A549 (cell line): ENCODE data around the gene NSRP1. TPM values are rescaled to one million over a fixed set of nuclear protein-coding genes. Genes with fewer than 3 reads are reported as not detected.
"Not testable (repeated sequence)": the region's sequence is repeated elsewhere in the genome, so short reads cannot be mapped to it uniquely, and the experiment has no call there.

Experiments used
- ATAC-seq, 2 experiments: fragments of 200-7000 bp in 1 of 2; fragments of >200 bp in 1 of 2; cut with Nextera tagmentation in 1 of 2; cut with Tn5 transposase in 1 of 2; 3 replicates each; pipeline versions ENCODE4 v1.8.0 to v1.9.1; 2018 to 2020; ENCODE audit warnings: mild to moderate bottlenecking in 1 of 2, moderate library complexity in 1 of 2
- CTCF ChIA-PET: fragments of 300-600 bp; sonication (Branson Sonifier 250); formaldehyde crosslinking; extraction: SDS; loops from one replicate; lab custom pipeline; 2021; ENCODE audit warnings: antibody characterized with exemption, inconsistent platforms; lab: Yijun Ruan, JAX
- POLR2A ChIA-PET: fragments of 350-600 bp; formaldehyde crosslinking; extraction: SDS; loops from one replicate; lab custom pipeline; 2021; ENCODE audit warnings: antibody characterized with exemption, inconsistent platforms; lab: Yijun Ruan, JAX
- DNase-seq, 2 experiments: peaks; one replicate each; pipeline versions ENCODE4 v3.0.0 to v3.0.0-alpha.2; 2011 to 2016; ENCODE audit warnings: low read depth in 1 of 2, low spot score in 1 of 2
- FAIRE-seq: peaks from 2 replicates; lab custom pipeline; 2011; peaks lifted over from hg19 to GRCh38; lab: Jason Lieb, UNC
- H3K27ac ChIP-seq, 2 experiments: fragments of >200 bp; sonication (Bioruptor Twin); formaldehyde crosslinking; 3 replicates each; pipeline ENCODE4 v1.5.1; 2016 to 2017
- H3K4me1 ChIP-seq: fragments of >200 bp; sonication (Bioruptor Twin); formaldehyde crosslinking; 3 replicates; pipeline ENCODE4 v1.6.1; 2016
- H3K4me2 ChIP-seq: fragments of >200 bp; sonication (Bioruptor Twin); formaldehyde crosslinking; 3 replicates; pipeline ENCODE4 v1.6.1; 2016
- H3K4me3 ChIP-seq: fragments of >200 bp; sonication (Bioruptor Twin); formaldehyde crosslinking; 3 replicates; pipeline ENCODE4 v1.5.1; 2016
- H3K9me3 ChIP-seq: fragments of >200 bp; sonication (Bioruptor Twin); formaldehyde crosslinking; 3 replicates; pipeline ENCODE4 v1.6.1; 2016
- BHLHE40 ChIP-seq: IDR thresholded peaks from 2 replicates; pipeline ENCODE4 v1.6.1; 2012; ENCODE audit warnings: low read depth, low read length, inconsistent platforms
- CBX8 ChIP-seq: fragments of 200-600 bp; sonication (generic); IDR thresholded peaks from 2 replicates; pipeline ENCODE4 v1.6.1; 2016
- CEBPB ChIP-seq, 2 experiments: fragments of >200 bp in 1 of 2; sonication (Bioruptor Twin) in 1 of 2; formaldehyde crosslinking in 1 of 2; IDR thresholded peaks; 2 replicates each; pipeline ENCODE4 v1.6.1; 2012 to 2016
- CHD2 ChIP-seq: fragments of 150-350 bp; IDR thresholded peaks from 2 replicates; pipeline ENCODE4 v1.6.1; 2014; ENCODE audit warnings: low read length; ENCODE audit not compliant: partially characterized antibody
- CHD4 ChIP-seq: fragments of 200-600 bp; sonication (generic); IDR thresholded peaks from 2 replicates; pipeline ENCODE4 v1.6.1; 2016; ENCODE audit warnings: antibody characterized with exemption, mild to moderate bottlenecking, borderline replicate concordance
- FOSL2 ChIP-seq, 2 experiments: fragments of 450-650 bp in 1 of 2; fragments of >200 bp in 1 of 2; sonication (Bioruptor Twin) in 1 of 2; formaldehyde crosslinking; IDR thresholded peaks; 2 replicates each; pipeline versions ENCODE4 v1.5.0 to v1.6.1; 2016 to 2020; ENCODE audit warnings: mild to moderate bottlenecking in 1 of 2, moderate library complexity in 1 of 2
- FOXS1 ChIP-seq: fragments of 250-450 bp; sonication (Bioruptor Pico); IDR thresholded peaks from 2 replicates; pipeline ENCODE4 v1.5.0; 2020; ENCODE audit warnings: mild to moderate bottlenecking, moderate library complexity
- GATA3 ChIP-seq: IDR thresholded peaks from 2 replicates; pipeline ENCODE4 v1.6.1; 2012; ENCODE audit warnings: borderline replicate concordance
- HOXB5 ChIP-seq: fragments of 250-450 bp; sonication (Bioruptor Pico); IDR thresholded peaks from 2 replicates; pipeline ENCODE4 v1.5.0; 2020; ENCODE audit warnings: mild to moderate bottlenecking, moderate library complexity
- JUN ChIP-seq, 2 experiments: fragments of >200 bp; sonication (Bioruptor Twin); formaldehyde crosslinking; IDR thresholded peaks; 2 replicates in 1 of 2; 3 replicates in 1 of 2; pipeline ENCODE4 v1.6.1; 2016 to 2017
- JUNB ChIP-seq: fragments of >200 bp; sonication (Bioruptor Twin); formaldehyde crosslinking; IDR thresholded peaks from 2 replicates; pipeline ENCODE4 v1.6.1; 2016
- MAZ ChIP-seq: fragments of 150-350 bp; IDR thresholded peaks from 2 replicates; pipeline ENCODE4 v1.6.1; 2014; ENCODE audit warnings: antibody characterized with exemption, low read depth, low read length, borderline replicate concordance
- PHF8 ChIP-seq: fragments of 200-600 bp; sonication (generic); IDR thresholded peaks from 2 replicates; pipeline ENCODE4 v1.6.1; 2016; ENCODE audit warnings: low read depth, mild to moderate bottlenecking, antibody characterized with exemption, moderate library complexity, borderline replicate concordance
- POLR2A ChIP-seq: IDR thresholded peaks from 2 replicates; pipeline ENCODE4 v1.6.1; 2012; ENCODE audit warnings: mild to moderate bottlenecking, low read length
- RFX5 ChIP-seq: fragments of 450-650 bp; IDR thresholded peaks from 2 replicates; pipeline ENCODE4 v1.7.1; 2014; ENCODE audit warnings: antibody characterized with exemption, mild to moderate bottlenecking, moderate library complexity
- SREBF2 ChIP-seq: fragments of 450-650 bp; IDR thresholded peaks from 2 replicates; pipeline ENCODE4 v1.6.1; 2014; ENCODE audit warnings: mild to moderate bottlenecking, moderate library complexity
- TFCP2L1 ChIP-seq: fragments of 250-450 bp; sonication (Bioruptor Pico); IDR thresholded peaks from 2 replicates; pipeline ENCODE4 v1.5.0; 2021; ENCODE audit warnings: mild to moderate bottlenecking
- TP53 ChIP-seq: fragments of 250-450 bp; sonication (Bioruptor Pico); IDR thresholded peaks from 2 replicates; pipeline ENCODE4 v1.5.0; 2021; ENCODE audit warnings: mild to moderate bottlenecking, moderate library complexity
- ZC3H11A ChIP-seq: fragments of 450-650 bp; IDR thresholded peaks from 2 replicates; pipeline ENCODE4 v1.6.1; 2014; ENCODE audit warnings: antibody characterized with exemption, mild to moderate bottlenecking
- ZSCAN20 ChIP-seq: fragments of 250-450 bp; sonication (Bioruptor Pico); IDR thresholded peaks from 2 replicates; pipeline ENCODE4 v1.8.0; 2022; ENCODE audit warnings: mild to moderate bottlenecking, moderate library complexity
- WGBS: methylation state at CpG from one replicate; pipeline ENCODE4 v1.1.6; 2017; ENCODE audit errors: missing lambda C conversion rate; 5-methylcytosine and 5-hydroxymethylcytosine counted together
- polyA plus RNA-seq, 4 experiments: library from polyadenylated mRNA; depleted of rRNA in 3 of 4; stranded (reverse); fragments of >200 nt; fragmentation: RNase III in 1 of 4; extraction: RNeasy Plus Mini Kit Qiagen cat#74134 plus additional on column Dnase treatment in 1 of 4; gene quantifications; 2 replicates in 3 of 4; 3 replicates in 1 of 4; pipeline ENCODE4 v1.2.3, GENCODE V29; 2011 to 2017
- TF ChIP-seq, protein P1 (sequence below): fragments of >200 bp; sonication (Bioruptor Twin); formaldehyde crosslinking; IDR thresholded peaks from 2 replicates; pipeline ENCODE4 v1.6.1; 2016
- TF ChIP-seq, protein P2 (sequence below): IDR thresholded peaks from 2 replicates; pipeline ENCODE4 v1.6.1; 2012
- TF ChIP-seq, protein P3 (sequence below): IDR thresholded peaks from 2 replicates; pipeline ENCODE4 v1.6.1; 2012
- TF ChIP-seq, protein P4 (sequence below): fragments of 200-600 bp; sonication (generic); IDR thresholded peaks from 2 replicates; pipeline ENCODE4 v1.6.1; 2016; ENCODE audit warnings: antibody characterized with exemption, mild to moderate bottlenecking, moderate library complexity
- TF ChIP-seq, protein P5 (sequence below): fragments of 450-650 bp; IDR thresholded peaks from 2 replicates; pipeline ENCODE4 v1.6.1; 2014; ENCODE audit warnings: antibody characterized with exemption

The NSRP1 gene
- polyA plus RNA-seq, 2 of the 4 experiments (the other 2 are of a cell fraction) = 30.9 to 39.6 TPM

DNA sequence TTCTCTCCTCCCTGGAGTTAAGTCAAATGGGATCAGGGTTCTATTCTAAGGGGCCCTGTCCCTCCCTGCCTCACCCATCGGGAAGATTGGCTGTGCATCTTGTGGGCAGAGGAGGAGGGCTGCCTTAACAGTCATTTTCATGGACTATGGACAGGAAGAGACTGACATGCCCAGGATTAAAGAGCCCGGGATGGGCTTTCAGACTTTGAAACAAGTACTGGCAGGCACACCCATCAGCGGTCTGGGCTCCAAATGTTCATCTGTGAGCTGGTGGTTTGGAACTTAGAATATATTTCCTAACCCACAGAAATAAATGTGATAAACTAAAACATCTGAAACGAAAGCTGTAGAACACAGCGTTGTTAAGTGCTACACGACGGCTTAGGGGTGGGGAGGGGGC is 112.4 kb downstream of the NSRP1 start:
- peaks cover 3% of the 10 kb centered on the region; the same call in 1 of the 3 replicates for H3K4me1 ChIP-seq
- CTCF ChIA-PET = interaction anchor here (0.7 to 7.6 kb wide), 5 partner anchors 7 to 30 kb away, joined by 3 to 53 read pairs (median 4); partner anchors contain the start of gene SLC6A4
- FAIRE-seq = no peak

DNA sequence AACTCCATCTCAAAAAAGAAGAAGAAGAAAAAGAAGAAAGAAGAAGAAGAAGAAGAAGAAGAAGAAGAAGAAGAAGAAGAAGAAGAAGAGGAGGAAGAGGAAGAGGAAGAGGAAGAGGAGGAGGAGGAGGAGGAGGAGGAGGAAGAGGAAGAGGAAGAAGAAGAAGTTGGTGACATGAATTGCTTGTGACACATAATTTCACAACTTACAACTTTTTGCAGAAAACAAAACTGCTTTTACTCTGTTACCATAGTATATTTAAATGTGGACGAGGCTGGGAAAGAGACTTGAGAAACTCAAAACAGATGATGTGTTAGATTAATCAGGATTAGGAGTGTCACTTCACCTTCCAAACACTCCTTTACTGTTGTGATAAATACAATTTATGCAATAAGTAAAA is 113.4 kb downstream of the NSRP1 start:
- ATAC-seq, H3K4me1 ChIP-seq, DNase-seq, H3K4me3 ChIP-seq, FAIRE-seq, H3K4me2 ChIP-seq, H3K27ac ChIP-seq, POLR2A ChIA-PET, H3K9me3 ChIP-seq: not testable (repeated sequence)
- CTCF ChIA-PET = interaction anchor here (1.1 kb wide), 1 partner anchor 23 kb away, joined by 3 read pairs; no protein-coding TSS in a partner anchor
- WGBS = 57% methylated on average over 1 of the region's 1 CpG

More for the DNA sequence above, 112.4 kb downstream of the NSRP1 start:
- no peak for DNase-seq
- Histone ChIP-seq H3K4me2 (no peak overlapping the region), H3K4me3 (no peak overlapping the region), H3K27ac (no peak overlapping the region), H3K9me3 (no peaks in the 10 kb centered on the region)
- TF ChIP-seq, protein P1, sequence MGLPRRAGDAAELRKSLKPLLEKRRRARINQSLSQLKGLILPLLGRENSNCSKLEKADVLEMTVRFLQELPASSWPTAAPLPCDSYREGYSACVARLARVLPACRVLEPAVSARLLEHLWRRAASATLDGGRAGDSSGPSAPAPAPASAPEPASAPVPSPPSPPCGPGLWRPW = no peak
- no peak for TF ChIP-seq CHD4
- TF ChIP-seq CEBPB (IDR thresholded peaks at IDR 0.05) = no peak
- no peak for TF ChIP-seq TP53
- TF ChIP-seq, protein P2, sequence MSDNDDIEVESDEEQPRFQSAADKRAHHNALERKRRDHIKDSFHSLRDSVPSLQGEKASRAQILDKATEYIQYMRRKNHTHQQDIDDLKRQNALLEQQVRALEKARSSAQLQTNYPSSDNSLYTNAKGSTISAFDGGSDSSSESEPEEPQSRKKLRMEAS = no peak
- no peak for TF ChIP-seq RFX5
- no peak for TF ChIP-seq PHF8
- TF ChIP-seq TFCP2L1 = no peak
- TF ChIP-seq ZC3H11A = no peak
- TF ChIP-seq CHD2 = no peak
- TF ChIP-seq, protein P3, sequence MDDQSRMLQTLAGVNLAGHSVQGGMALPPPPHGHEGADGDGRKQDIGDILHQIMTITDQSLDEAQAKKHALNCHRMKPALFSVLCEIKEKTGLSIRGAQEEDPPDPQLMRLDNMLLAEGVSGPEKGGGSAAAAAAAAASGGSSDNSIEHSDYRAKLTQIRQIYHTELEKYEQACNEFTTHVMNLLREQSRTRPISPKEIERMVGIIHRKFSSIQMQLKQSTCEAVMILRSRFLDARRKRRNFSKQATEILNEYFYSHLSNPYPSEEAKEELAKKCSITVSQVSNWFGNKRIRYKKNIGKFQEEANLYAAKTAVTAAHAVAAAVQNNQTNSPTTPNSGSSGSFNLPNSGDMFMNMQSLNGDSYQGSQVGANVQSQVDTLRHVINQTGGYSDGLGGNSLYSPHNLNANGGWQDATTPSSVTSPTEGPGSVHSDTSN = no peak
- TF ChIP-seq BHLHE40 = no peak
- TF ChIP-seq, protein P4, sequence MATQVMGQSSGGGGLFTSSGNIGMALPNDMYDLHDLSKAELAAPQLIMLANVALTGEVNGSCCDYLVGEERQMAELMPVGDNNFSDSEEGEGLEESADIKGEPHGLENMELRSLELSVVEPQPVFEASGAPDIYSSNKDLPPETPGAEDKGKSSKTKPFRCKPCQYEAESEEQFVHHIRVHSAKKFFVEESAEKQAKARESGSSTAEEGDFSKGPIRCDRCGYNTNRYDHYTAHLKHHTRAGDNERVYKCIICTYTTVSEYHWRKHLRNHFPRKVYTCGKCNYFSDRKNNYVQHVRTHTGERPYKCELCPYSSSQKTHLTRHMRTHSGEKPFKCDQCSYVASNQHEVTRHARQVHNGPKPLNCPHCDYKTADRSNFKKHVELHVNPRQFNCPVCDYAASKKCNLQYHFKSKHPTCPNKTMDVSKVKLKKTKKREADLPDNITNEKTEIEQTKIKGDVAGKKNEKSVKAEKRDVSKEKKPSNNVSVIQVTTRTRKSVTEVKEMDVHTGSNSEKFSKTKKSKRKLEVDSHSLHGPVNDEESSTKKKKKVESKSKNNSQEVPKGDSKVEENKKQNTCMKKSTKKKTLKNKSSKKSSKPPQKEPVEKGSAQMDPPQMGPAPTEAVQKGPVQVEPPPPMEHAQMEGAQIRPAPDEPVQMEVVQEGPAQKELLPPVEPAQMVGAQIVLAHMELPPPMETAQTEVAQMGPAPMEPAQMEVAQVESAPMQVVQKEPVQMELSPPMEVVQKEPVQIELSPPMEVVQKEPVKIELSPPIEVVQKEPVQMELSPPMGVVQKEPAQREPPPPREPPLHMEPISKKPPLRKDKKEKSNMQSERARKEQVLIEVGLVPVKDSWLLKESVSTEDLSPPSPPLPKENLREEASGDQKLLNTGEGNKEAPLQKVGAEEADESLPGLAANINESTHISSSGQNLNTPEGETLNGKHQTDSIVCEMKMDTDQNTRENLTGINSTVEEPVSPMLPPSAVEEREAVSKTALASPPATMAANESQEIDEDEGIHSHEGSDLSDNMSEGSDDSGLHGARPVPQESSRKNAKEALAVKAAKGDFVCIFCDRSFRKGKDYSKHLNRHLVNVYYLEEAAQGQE = no peak
- TF ChIP-seq MAZ = no peak
- 63% methylated on average over 7 of the region's 7 CpGs for WGBS
- ATAC-seq = no peak
- POLR2A ChIA-PET = no interaction called here

DNA sequence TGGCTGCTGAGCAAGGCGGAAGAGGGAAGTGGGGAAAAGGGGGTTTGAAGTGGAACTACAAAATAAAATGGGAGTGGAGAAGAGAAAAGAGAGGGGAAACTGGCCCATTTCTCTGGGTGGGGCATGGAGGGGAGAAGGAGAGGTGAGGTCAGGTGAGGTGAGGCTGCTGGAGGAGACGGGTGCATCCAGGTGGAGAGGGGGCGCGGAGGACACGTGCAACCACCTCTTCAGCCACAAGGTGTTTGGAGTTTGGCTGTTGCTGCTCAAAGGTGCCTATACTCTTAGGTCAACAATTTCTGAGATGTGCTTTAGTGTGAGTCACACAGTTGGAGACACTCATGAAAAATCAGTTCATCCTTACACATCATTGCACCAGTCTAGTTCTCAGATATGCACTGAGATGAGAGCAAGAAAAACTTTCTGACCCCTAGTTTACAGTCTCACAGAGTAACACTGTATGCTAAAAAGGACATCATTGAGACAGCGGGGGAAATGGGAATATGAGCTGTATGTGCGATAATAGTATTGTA is 114.0 kb downstream of the NSRP1 start:
- H3K27ac ChIP-seq = no peak overlapping the region
- peaks cover 7% of the 10 kb centered on the region; the same call in 2 of the 3 replicates for H3K4me1 ChIP-seq
- POLR2A ChIA-PET = no interaction called here
- no peak for FAIRE-seq
- peak in 1 of 2 experiments; percentile 60; a peak in 1 of 6 replicates for ATAC-seq
- H3K4me2 ChIP-seq = no peak overlapping the region
- CTCF ChIA-PET = interaction anchor here (1.5 kb wide), 1 partner anchor 126 kb away, joined by 4 read pairs; no protein-coding TSS in a partner anchor
- H3K9me3 ChIP-seq = no peaks in the 10 kb centered on the region
- WGBS = 83% methylated on average over 7 of the region's 7 CpGs
- no peak overlapping the region for H3K4me3 ChIP-seq
- TF ChIP-seq CHD2 (no peak), SREBF2 (no peak), POLR2A (no peak), HOXB5 (CRISPR knock-in tag) (no peak), JUN (IDR thresholded peaks at IDR 0.05) (no peak), FOXS1 (CRISPR knock-in tag) (no peak), FOSL2 (IDR thresholded peaks at IDR 0.05) (no peak), FOSL2 (CRISPR knock-in tag; IDR thresholded peaks at IDR 0.05) (no peak), ZSCAN20 (CRISPR knock-in tag) (no peak), JUNB (no peak), MAZ (no peak), GATA3 (no peak), CBX8 (no peak)
- TF ChIP-seq, protein P5, sequence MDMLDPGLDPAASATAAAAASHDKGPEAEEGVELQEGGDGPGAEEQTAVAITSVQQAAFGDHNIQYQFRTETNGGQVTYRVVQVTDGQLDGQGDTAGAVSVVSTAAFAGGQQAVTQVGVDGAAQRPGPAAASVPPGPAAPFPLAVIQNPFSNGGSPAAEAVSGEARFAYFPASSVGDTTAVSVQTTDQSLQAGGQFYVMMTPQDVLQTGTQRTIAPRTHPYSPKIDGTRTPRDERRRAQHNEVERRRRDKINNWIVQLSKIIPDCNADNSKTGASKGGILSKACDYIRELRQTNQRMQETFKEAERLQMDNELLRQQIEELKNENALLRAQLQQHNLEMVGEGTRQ = no peak
- TF ChIP-seq, protein P1 = no peak
- no peak for DNase-seq
